Measurements from ENCODE around the gene UROD.

The UROD gene

DNA sequence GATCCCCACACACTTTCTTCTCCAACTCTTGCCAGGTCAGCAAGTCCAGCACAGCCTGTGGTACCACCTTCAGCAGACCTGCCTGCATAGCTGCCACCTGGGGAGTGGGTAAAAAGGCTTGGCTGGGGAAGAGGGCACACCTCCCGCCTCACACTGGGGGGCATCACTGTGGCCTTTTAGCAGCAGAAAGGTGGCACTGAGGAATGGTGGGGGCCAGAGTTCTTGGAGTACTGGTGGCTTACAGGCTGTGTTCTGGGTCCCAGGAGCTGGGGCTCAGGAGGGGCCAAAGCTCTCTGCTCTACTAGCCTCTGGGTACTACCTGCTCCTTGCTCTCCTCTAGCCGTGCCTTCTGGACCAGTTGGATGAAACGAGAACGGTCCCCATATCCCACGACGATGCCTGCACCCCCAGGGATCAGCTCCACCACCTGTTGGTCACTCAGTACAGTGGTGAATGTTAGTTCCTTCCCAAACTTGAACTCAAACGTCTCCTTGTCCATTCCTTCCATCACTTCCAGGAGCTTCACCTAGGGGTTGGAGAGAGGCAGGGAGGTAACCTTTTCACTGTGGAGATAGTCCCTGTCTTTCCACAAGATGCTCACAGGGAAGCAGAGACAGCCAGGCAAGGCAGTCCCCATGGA, 7.7 kb upstream of the UROD start:
- Histone ChIP-seq H2BK12ac (ENCODE audit: low read length) (no peak overlapping the region), H3K23ac (ENCODE audit: low read length) (no peak overlapping the region), H2AK5ac (ENCODE audit: low read length) (no peak overlapping the region), H3K27me3 (ENCODE audit: insufficient read depth, low read length) (no peaks in the 10 kb centered on the region), H2BK120ac (ENCODE audit: insufficient read depth, low read length, poor library complexity) (no peak overlapping the region), H4K8ac (ENCODE audit: low read depth, low read length) (no peak overlapping the region), H3K9ac (ENCODE audit: low read length) (no peak overlapping the region), H4K91ac (ENCODE audit: low read depth, low read length) (no peak overlapping the region), H3K36me3 (ENCODE audit: control insufficient read depth in 1 of 2, insufficient read depth in 2 of 2, low read length in 2 of 2) (peaks cover 65 to 75% of the 10 kb centered on the region in 2 experiments), H3K4me3 (ENCODE audit: low read depth, low read length) (no peak overlapping the region), H2BK5ac (ENCODE audit: low read depth, low read length, poor library complexity) (no peak overlapping the region), H3K4ac (ENCODE audit: low read depth, low read length) (no peak overlapping the region), H3K18ac (ENCODE audit: low read length) (no peak overlapping the region), H4K12ac (ENCODE audit: low read depth, low read length) (no peak overlapping the region), H3K9me3 (ENCODE audit: insufficient read depth, low read depth, low read length) (no peaks in the 10 kb centered on the region), H2AFZ (ENCODE audit: insufficient read depth, low read length, poor library complexity) (no peak overlapping the region), H3K79me1 (ENCODE audit: low read length) (no peaks in the 10 kb centered on the region), H3K27ac (ENCODE audit: low read depth, low read length) (no peak overlapping the region), H3K79me2 (ENCODE audit: control insufficient read depth, insufficient read depth, low read length, poor library complexity) (no peaks in the 10 kb centered on the region), H3K14ac (ENCODE audit: low read length) (no peak overlapping the region), H3K4me1 (ENCODE audit: control insufficient read depth in 1 of 2, insufficient read depth in 2 of 2, low read length in 2 of 2) (no peaks in the 10 kb centered on the region), H3K4me2 (ENCODE audit: low read length) (no peak overlapping the region)
- no peak for DNase-seq
- WGBS (ENCODE audit: extremely low coverage, insufficient coverage, insufficient read length): no CpG with 5 or more reads among the region's 7 CpGs

DNA sequence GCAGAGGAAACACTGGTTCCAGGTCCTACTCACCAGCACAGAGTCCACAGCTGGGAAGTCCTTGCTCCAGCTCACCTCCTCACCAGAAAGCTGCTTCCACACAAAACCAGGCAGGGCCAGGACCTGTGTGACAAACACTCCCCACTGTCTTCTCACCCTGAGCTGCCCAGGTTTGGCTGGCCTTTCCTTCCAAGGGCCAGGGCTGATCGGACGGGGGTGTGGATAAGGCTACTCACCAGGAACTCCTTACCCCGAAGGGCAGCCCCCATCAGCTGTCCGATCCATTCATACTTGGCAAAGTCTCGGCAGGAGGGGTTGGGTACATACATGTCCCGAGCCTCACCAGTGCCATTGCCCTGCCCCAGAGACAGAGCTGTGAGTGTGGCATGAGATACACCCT, 6.3 kb upstream of the UROD start:
- H4K12ac ChIP-seq (ENCODE audit: low read depth, low read length): no peak overlapping the region
- no peak overlapping the region for H3K9ac ChIP-seq (ENCODE audit: low read length)
- no peaks in the 10 kb centered on the region for H3K27me3 ChIP-seq (ENCODE audit: insufficient read depth, low read length)
- H3K4me3 ChIP-seq (ENCODE audit: low read depth, low read length): no peak overlapping the region
- H3K4me1 ChIP-seq (ENCODE audit: control insufficient read depth in 1 of 2, insufficient read depth in 2 of 2, low read length in 2 of 2): peaks cover 6% of the 10 kb centered on the region in 2 experiments
- H2BK5ac ChIP-seq (ENCODE audit: low read depth, low read length, poor library complexity): no peak overlapping the region
- peaks cover 3% of the 10 kb centered on the region for H3K79me1 ChIP-seq (ENCODE audit: low read length)
- no peak overlapping the region for H2AFZ ChIP-seq (ENCODE audit: insufficient read depth, low read length, poor library complexity)
- WGBS (ENCODE audit: extremely low coverage, insufficient coverage, insufficient read length): no CpG with 5 or more reads among the region's 6 CpGs
- H2BK120ac ChIP-seq (ENCODE audit: insufficient read depth, low read length, poor library complexity): no peak overlapping the region
- DNase-seq: no peak
- H2BK12ac ChIP-seq (ENCODE audit: low read length): no peak overlapping the region
- no peak overlapping the region for H3K27ac ChIP-seq (ENCODE audit: low read depth, low read length)
- H3K79me2 ChIP-seq (ENCODE audit: control insufficient read depth, insufficient read depth, low read length, poor library complexity): peaks cover 3% of the 10 kb centered on the region
- no peak overlapping the region for H3K23ac ChIP-seq (ENCODE audit: low read length)
- H3K4me2 ChIP-seq (ENCODE audit: low read length): no peak overlapping the region
- no peak overlapping the region for H2AK5ac ChIP-seq (ENCODE audit: low read length)
- H3K18ac ChIP-seq (ENCODE audit: low read length): no peak overlapping the region
- no peak overlapping the region for H3K4ac ChIP-seq (ENCODE audit: low read depth, low read length)
- H3K14ac ChIP-seq (ENCODE audit: low read length): no peak overlapping the region
- H3K9me3 ChIP-seq (ENCODE audit: insufficient read depth, low read depth, low read length): no peaks in the 10 kb centered on the region
- no peak overlapping the region for H4K91ac ChIP-seq (ENCODE audit: low read depth, low read length)
- peaks cover 69 to 78% of the 10 kb centered on the region in 2 experiments for H3K36me3 ChIP-seq (ENCODE audit: control insufficient read depth in 1 of 2, insufficient read depth in 2 of 2, low read length in 2 of 2)
- no peak overlapping the region for H4K8ac ChIP-seq (ENCODE audit: low read depth, low read length)

GRCh38 chr1:45007311-45007710, 4.7 kb upstream of the UROD start:
- no peak overlapping the region for H3K18ac ChIP-seq (ENCODE audit: low read length)
- DNase-seq: no peak
- H2AK5ac ChIP-seq (ENCODE audit: low read length): no peak overlapping the region
- no peak overlapping the region for H3K4me2 ChIP-seq (ENCODE audit: low read length)
- H3K36me3 ChIP-seq (ENCODE audit: control insufficient read depth in 1 of 2, insufficient read depth in 2 of 2, low read length in 2 of 2): peaks cover 66 to 71% of the 10 kb centered on the region in 2 experiments
- no peak overlapping the region for H4K12ac ChIP-seq (ENCODE audit: low read depth, low read length)
- H4K91ac ChIP-seq (ENCODE audit: low read depth, low read length): no peak overlapping the region
- H2AFZ ChIP-seq (ENCODE audit: insufficient read depth, low read length, poor library complexity): no peak overlapping the region
- peaks cover 7% of the 10 kb centered on the region for H3K79me1 ChIP-seq (ENCODE audit: low read length)
- no peak overlapping the region for H3K4ac ChIP-seq (ENCODE audit: low read depth, low read length)
- H2BK120ac ChIP-seq (ENCODE audit: insufficient read depth, low read length, poor library complexity): no peak overlapping the region
- H3K9me3 ChIP-seq (ENCODE audit: insufficient read depth, low read depth, low read length): no peaks in the 10 kb centered on the region
- peaks cover 8% of the 10 kb centered on the region in 2 experiments for H3K4me1 ChIP-seq (ENCODE audit: control insufficient read depth in 1 of 2, insufficient read depth in 2 of 2, low read length in 2 of 2)
- no CpG with 5 or more reads among the region's 11 CpGs for WGBS (ENCODE audit: extremely low coverage, insufficient coverage, insufficient read length)
- no peak overlapping the region for H2BK12ac ChIP-seq (ENCODE audit: low read length)
- no peak overlapping the region for H3K4me3 ChIP-seq (ENCODE audit: low read depth, low read length)
- no peak overlapping the region for H2BK5ac ChIP-seq (ENCODE audit: low read depth, low read length, poor library complexity)
- no peak overlapping the region for H3K9ac ChIP-seq (ENCODE audit: low read length)
- H3K27me3 ChIP-seq (ENCODE audit: insufficient read depth, low read length): no peaks in the 10 kb centered on the region
- no peak overlapping the region for H3K14ac ChIP-seq (ENCODE audit: low read length)
- H3K27ac ChIP-seq (ENCODE audit: low read depth, low read length): no peak overlapping the region
- peaks cover 6% of the 10 kb centered on the region for H3K79me2 ChIP-seq (ENCODE audit: control insufficient read depth, insufficient read depth, low read length, poor library complexity)
- H4K8ac ChIP-seq (ENCODE audit: low read depth, low read length): no peak overlapping the region
- no peak overlapping the region for H3K23ac ChIP-seq (ENCODE audit: low read length)

- peaks cover 8 to 10% of the 10 kb centered on the region in 2 experiments for H3K4me1 ChIP-seq (ENCODE audit: control insufficient read depth in 1 of 2, insufficient read depth in 2 of 2, low read length in 2 of 2)
- H3K79me2 ChIP-seq (ENCODE audit: control insufficient read depth, insufficient read depth, low read length, poor library complexity): peaks cover 6% of the 10 kb centered on the region
- H3K4me2 ChIP-seq (ENCODE audit: low read length): no peak overlapping the region
- DNase-seq: no peak
- H2AK5ac ChIP-seq (ENCODE audit: low read length): no peak overlapping the region
- no peaks in the 10 kb centered on the region for H3K9me3 ChIP-seq (ENCODE audit: insufficient read depth, low read depth, low read length)
- no peak overlapping the region for H2AFZ ChIP-seq (ENCODE audit: insufficient read depth, low read length, poor library complexity)
- H2BK12ac ChIP-seq (ENCODE audit: low read length): no peak overlapping the region
- H3K79me1 ChIP-seq (ENCODE audit: low read length): peaks cover 7% of the 10 kb centered on the region
- no peak overlapping the region for H2BK120ac ChIP-seq (ENCODE audit: insufficient read depth, low read length, poor library complexity)
- H3K4ac ChIP-seq (ENCODE audit: low read depth, low read length): no peak overlapping the region
- H3K9ac ChIP-seq (ENCODE audit: low read length): no peak overlapping the region
- no peak overlapping the region for H3K23ac ChIP-seq (ENCODE audit: low read length)
- H4K12ac ChIP-seq (ENCODE audit: low read depth, low read length): no peak overlapping the region
- H2BK5ac ChIP-seq (ENCODE audit: low read depth, low read length, poor library complexity): no peak overlapping the region
- no peaks in the 10 kb centered on the region for H3K27me3 ChIP-seq (ENCODE audit: insufficient read depth, low read length)
- no peak overlapping the region for H3K4me3 ChIP-seq (ENCODE audit: low read depth, low read length)
- H4K91ac ChIP-seq (ENCODE audit: low read depth, low read length): no peak overlapping the region
- H4K8ac ChIP-seq (ENCODE audit: low read depth, low read length): no peak overlapping the region
- no peak overlapping the region for H3K27ac ChIP-seq (ENCODE audit: low read depth, low read length)
- WGBS (ENCODE audit: extremely low coverage, insufficient coverage, insufficient read length): no CpG with 5 or more reads among the region's 3 CpGs
- H3K14ac ChIP-seq (ENCODE audit: low read length): no peak overlapping the region
- peaks cover 62 to 63% of the 10 kb centered on the region in 2 experiments for H3K36me3 ChIP-seq (ENCODE audit: control insufficient read depth in 1 of 2, insufficient read depth in 2 of 2, low read length in 2 of 2)
- no peak overlapping the region for H3K18ac ChIP-seq (ENCODE audit: low read length)
Measured at GRCh38 chr1:45008076-45008475, 4.0 kb upstream of the UROD start.
